EH (cell line): ENCODE data around the gene SOCS4.
A peak's percentile ranks its signal among the peaks of the same experiment; 100 is the strongest.
"Not testable (repeated sequence)": the region's sequence is repeated elsewhere in the genome, so short reads cannot be mapped to it uniquely, and the experiment has no call there.

ENCODE experiments used
- DNase-seq: peaks from one replicate; pipeline ENCODE4 v3.0.0-alpha.2; 2015; ENCODE audit warnings: low read depth

The SOCS4 gene

GRCh38 chr14:55026793-55027561 lies at the start of gene SOCS4, which contains the start of gene WDHD1:
Gene SOCS4 (plus strand): TSS chr14:55027236. CDS start chr14:55043042, 15,806 bp downstream.
Gene WDHD1 (minus strand): TSS chr14:55027099. CDS start chr14:55026787, 312 bp downstream.
- peak; percentile 95 for DNase-seq

- DNase-seq, result no peak
These were observed 48.0 kb upstream of the SOCS4 start for GRCh38 chr14:54979039-54979438.

GRCh38 chr14:54981698-54982097 lies 45.3 kb upstream of the SOCS4 start:
- peak; percentile 5 for DNase-seq

- no peak for DNase-seq
These were observed 41.9 kb upstream of the SOCS4 start for GRCh38 chr14:54985156-54985555.

- no peak for DNase-seq
These were observed 26.7 kb upstream of the SOCS4 start for GRCh38 chr14:55000381-55000780.

GRCh38 chr14:55005071-55005470 lies 22.0 kb upstream of the SOCS4 start:
- peak; percentile 32 for DNase-seq

- DNase-seq, result no peak
These were observed 12.0 kb upstream of the SOCS4 start for GRCh38 chr14:55015006-55015405.

GRCh38 chr14:55019968-55020554 lies 7.0 kb upstream of the SOCS4 start:
- peak; percentile 46 for DNase-seq

- not testable (repeated sequence) for DNase-seq
These were observed 2.7 kb upstream of the SOCS4 start for GRCh38 chr14:55024365-55024764.

- DNase-seq, result no peak
These were observed 1.1 kb upstream of the SOCS4 start for GRCh38 chr14:55025948-55026347.

- no peak for DNase-seq
These were observed 619 bp upstream of the SOCS4 start for GRCh38 chr14:55026441-55026792.

- DNase-seq, result peak; percentile 11
These were observed 1.0 kb downstream of the SOCS4 start for GRCh38 chr14:55028066-55028465.

- DNase-seq, result no peak
These were observed 1.4 kb downstream of the SOCS4 start for GRCh38 chr14:55028476-55028875.

GRCh38 chr14:55031190-55031589 lies 4.2 kb downstream of the SOCS4 start:
- no peak for DNase-seq

- DNase-seq, result not testable (repeated sequence)
These were observed 11.0 kb downstream of the SOCS4 start for GRCh38 chr14:55037995-55038394.

- DNase-seq, result no peak
These were observed 11.7 kb downstream of the SOCS4 start for GRCh38 chr14:55038708-55039107.

- no peak for DNase-seq
These were observed 16.5 kb downstream of the SOCS4 start for GRCh38 chr14:55043528-55043927.

- DNase-seq, result no peak
These were observed 18.1 kb downstream of the SOCS4 start for GRCh38 chr14:55045087-55045486.

- DNase-seq, result no peak
These were observed 20.4 kb downstream of the SOCS4 start for GRCh38 chr14:55047301-55048053.

GRCh38 chr14:55048900-55049436 lies 21.9 kb downstream of the SOCS4 start:
- no peak for DNase-seq

- DNase-seq, result no peak
These were observed 24.1 kb downstream of the SOCS4 start for GRCh38 chr14:55051165-55051422.

GRCh38 chr14:55051423-55052268 lies 24.6 kb downstream of the SOCS4 start, which contains the start of gene MAPK1IP1L:
Gene MAPK1IP1L (plus strand): TSS chr14:55051647. CDS start chr14:55061684, 10,037 bp downstream.
- peak; percentile 97 for DNase-seq
